Eye (tissue), 1 donor: ENCODE data around the gene CRACDL.
A peak's percentile ranks its signal among the peaks of the same experiment; 100 is the strongest.
"Not testable (repeated sequence)": the region's sequence is repeated elsewhere in the genome, so short reads cannot be mapped to it uniquely, and the experiment has no call there.

Experiments used
- DNase-seq: peaks from one replicate; pipeline ENCODE4 v3.0.0-alpha.2; 2015

The CRACDL gene

DNA sequence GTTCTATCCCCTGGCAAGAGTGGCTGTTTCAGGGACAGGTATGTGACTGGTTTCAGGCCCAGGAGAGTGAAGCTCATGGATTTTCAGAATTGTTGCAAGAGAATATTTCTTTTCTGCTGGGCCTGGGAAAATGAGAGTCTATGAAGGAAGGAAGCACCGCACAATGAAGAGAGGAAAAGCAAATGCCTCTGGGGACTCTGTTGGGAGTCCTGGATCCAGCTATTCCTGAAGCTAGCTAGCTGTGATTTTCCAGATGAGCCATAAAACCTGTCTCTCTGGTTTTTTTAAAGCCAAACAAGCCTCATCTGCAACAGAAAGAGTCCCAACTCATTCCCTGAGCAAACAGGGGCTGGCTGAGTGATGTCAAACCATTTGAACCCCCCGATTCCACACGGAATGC, 53.7 kb downstream of the CRACDL start:
- DNase-seq, result no peak

DNA sequence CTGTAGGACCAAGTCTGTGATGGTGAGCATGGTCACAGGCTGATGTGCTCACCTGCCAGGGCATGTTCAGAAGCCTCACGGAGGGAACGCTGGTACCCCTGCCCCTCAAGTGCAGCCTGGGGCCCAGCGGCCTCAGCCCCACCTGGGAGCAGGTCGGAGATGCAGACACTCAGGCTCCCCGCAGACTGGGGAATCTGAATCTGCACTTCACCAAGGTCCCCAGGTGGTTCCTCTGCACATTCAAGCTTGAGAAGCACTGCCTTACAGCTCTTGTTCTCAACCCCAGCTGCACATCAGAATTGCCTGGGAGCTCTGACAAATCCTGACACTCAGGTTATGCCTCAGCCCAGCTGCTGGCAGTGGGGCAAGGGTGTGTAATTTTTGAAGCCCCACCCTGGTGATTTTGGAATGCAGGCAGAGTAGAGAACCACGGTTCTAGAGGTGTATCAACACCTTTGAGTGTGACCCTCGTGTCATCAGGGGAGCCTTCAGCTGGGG, 54.8 kb downstream of the CRACDL start:
- DNase-seq, result no peak

DNA sequence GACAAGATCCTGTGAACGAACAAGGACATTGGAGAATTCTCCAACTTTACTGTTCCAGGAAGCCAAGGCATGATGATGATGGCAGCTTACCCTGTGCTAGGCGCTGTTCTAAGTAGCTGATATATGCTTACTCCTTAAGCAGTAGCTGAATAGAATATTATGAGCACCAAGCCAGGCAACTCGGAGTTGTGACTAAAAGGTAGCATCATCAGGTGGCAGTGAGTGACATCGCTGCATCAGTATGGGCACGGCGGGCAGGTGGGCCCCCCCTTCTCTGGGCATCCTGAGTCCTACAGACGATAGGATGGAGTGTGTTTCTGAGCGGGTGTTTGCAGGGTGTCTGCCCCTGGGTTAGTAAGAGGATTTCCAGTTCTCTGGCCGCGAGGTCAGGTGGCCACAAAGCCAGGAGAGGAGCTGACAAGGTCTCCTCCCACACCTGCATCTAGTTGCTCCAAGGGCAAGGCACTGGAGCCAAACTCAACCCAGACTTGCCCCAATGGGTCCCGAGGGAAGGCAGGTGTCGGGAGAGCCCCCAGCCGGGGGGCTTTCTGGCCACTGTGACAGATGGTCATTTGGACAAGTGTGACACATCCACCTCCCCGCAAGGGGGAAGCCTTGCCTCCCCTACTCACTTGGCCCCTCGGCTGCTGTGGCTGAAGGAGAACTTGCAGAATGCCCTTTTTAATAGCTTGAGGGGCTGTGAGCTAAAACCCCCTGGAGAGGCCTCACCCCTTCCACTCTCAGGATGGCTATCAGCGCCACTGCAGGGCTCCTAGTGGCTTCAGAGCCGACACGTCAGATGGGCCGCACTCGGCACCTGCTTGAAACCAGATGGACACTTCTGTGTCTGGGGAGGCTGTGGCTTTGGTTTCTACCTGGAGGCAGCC, 55.5 kb downstream of the CRACDL start:
- no peak for DNase-seq

DNA sequence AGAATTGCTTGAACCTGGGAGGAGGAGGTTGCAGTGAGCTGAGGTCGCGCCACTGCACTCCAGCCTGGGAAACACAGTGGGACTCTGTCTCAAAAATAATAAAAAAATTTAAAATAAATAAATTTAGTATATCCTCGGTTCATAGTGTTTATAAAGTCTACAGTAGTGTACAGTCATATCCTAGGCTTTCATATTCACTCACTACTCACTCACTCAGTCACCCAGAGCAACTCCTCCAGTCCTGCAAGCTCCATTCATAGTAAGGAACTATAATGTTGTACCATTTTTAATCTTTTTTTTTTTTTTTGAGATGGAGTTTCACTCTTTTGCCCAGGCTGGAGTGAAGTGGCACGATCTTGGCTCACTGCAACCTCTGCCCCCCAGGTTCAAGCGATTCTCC, 58.4 kb downstream of the CRACDL start:
- not testable (repeated sequence) for DNase-seq

DNA sequence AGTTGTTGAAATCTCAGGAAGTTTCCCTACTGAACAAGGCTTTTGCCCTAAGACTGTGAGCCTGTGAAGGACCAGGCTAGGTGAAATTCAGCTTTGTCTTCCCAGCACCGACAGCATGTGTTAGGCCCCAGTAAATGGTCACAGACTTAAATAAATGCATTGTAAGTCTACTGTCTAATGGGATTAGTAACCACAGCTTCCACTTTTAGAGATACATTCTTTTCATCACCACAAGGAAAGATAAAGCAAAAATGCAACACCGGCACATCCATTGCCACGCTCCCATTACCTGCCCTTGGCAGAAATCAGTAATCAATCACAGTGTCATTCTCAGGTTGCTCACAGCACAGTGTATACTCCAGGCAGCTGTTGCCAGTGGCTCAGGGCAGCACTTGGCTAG, 59.3 kb downstream of the CRACDL start:
- no peak for DNase-seq

DNA sequence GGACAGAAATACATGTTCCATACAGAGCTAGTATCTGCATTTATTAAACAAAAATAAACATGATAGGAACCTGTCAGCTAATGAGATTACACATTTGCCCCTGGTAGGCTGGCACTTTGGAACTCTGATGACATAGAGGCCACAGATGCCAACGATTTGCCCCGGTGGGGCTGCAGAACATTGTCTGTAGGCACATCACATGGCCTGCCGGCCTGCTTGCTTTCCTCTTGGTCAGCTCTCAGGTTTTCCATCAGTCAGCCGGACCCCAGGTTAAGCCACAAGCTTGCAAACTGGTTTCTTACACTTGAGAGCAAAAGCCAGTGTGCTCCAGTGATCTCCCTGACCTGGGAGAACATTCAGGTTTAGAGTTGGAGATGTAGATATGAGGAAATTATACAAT, 60.3 kb downstream of the CRACDL start:
- no peak for DNase-seq

DNA sequence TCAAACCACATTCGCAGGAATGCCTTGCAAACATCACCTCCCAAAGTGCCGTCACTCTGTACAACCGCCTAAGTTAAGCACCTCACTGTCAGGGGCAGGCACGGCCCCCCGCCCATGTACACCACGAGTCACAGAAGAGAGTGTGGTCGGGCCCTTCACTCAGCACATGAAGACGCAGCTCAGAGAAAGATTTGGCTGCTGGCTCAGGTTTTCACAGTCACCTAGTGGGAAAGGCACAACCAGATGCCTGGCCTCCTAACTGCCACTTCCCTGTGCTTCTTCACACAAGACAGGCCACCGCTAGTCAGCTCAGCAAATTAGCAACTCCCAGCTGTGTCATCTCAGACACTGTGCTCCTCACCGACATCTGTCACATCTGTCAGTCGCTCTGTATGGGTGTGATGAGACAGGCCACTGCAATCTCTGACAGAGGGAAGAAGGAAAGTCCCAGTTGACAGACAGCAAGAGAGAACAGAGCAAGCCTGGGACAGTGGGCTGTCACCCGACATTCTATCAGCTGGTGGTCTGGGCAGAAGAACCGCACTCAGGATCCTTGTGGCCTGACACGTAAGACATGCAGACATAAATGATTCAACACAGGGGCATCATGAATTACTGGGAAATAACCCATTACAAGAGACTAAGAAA, 60.8 kb downstream of the CRACDL start:
- peak; percentile 36 for DNase-seq

DNA sequence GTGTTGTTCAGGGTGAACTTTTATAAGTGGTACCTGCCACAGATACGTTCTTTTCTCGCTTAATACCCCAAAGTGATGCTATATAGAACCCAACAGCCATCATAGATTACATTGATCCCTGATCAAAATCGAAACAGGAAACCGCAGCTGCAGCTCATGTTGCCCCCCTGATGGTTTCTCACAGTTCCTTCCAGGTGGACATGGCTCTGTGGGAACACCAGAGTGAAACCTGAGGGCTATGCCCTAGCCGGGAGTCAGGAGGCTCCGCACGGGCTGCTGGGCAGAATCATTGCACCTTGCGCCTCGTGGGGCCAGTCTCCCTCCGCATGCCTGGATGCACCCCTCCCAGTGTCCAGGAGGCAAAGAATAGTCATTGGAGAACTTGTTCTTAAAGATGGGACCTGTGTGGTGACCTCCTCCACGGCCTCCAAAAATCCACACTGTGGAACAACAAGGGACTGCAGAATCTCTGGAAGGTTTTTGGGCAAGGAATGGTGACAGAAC, 61.8 kb downstream of the CRACDL start:
- DNase-seq, result no peak

DNA sequence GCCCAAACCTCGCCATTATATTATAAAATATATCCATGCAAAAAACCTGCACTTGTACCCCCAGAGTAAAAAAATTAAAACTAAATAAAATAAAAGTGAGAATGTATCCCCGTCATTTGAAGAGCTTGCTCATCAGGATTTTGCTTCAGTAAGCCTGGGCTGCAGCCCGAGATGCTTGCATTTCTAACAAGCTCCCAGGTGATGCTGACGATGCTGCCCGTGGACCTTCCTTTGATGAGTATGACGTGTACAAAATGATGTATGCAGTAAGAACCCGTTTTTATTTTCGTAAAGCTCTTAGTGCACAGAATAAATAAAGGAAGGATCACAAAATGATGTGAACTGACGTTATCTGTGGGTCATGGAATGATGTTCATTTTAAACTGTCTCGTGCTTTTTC, 63.5 kb downstream of the CRACDL start:
- DNase-seq, result no peak

DNA sequence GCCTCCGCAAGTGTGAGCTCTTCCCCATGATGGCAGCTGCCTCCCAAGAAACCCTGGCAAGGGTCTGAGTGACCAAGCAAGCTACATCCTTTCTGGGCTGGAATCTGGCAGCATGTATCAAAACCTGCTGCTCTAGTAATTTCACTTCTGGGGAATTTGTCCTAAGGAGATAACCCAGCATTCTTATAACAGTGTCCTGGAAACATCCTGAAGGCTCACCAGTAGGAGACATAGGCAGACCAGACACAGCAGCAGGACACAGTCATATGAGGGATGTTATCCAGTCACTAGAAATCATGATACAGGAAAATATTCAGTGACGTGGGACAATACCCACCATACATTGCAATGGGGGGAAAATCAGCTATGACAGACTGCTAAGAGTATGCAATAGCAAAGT, 64.5 kb downstream of the CRACDL start:
- no peak for DNase-seq

DNA sequence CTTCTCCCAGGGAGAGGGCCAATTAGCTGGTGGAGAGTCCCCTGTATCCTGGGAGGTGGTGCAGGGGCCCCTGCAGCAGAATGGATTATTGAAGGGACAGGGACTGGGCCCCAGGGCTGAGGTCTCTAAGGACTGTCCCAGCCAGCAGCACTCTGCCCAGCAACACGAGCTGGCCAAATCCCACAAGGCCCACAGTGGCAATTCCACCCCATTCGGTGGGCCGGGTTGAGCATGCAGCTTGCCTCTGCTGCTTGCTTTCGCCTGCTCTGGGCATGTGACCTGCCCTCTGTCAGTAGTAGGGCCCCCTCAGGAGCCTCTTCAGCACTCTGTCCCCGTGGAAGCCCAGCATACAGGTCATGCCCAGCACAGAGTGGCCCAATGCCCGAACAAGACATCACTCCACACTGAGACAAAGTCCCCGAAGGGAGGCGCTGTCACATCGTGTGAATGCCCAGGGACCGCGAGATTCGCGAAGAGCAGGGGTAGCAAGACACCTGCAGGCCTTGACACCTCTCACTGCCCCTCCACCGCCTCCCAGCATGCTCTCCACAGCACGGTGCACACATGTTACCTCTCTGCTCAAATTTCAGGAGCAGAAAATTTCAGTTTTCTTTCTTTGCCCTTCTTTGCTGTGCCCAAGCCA, 65.4 kb downstream of the CRACDL start:
- no peak for DNase-seq

DNA sequence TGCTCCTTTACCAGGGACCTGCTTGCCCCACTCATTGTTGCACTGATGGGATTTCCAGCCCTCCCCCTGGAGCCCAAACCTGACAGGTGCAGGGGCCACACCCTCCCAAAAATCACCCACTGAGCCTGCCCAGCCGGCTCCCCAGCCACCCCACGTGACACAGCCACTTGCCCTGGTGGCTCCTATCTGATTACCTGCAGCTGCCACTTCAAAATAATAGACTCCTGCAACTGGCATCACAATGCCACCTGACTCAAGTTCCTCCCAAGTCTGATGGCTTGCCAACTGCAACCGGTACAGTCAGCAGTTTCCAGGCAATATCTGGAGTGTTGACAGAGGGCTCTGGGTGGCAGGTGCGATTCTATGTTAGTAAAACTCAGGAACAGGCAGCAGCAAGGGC, 66.2 kb downstream of the CRACDL start:
- no peak for DNase-seq

DNA sequence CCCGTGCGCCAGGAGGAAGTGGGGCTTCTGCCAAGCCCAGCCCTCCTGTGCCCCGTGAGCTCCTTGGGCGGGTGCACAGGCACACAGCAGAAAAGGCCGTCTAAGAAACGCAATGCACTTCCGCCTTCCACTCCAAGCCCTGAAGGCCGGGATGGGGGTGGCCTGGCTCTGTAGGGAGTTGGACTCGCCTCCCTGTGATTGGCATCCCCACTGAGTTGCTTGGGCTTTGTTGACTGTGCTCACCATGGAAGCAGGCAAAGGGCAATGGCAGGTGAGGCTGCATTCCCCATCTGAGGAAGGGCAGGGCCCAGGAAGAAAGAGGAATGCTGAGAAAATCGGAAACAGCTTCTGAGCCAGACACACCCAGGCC, 66.8 kb downstream of the CRACDL start:
- DNase-seq, result no peak

DNA sequence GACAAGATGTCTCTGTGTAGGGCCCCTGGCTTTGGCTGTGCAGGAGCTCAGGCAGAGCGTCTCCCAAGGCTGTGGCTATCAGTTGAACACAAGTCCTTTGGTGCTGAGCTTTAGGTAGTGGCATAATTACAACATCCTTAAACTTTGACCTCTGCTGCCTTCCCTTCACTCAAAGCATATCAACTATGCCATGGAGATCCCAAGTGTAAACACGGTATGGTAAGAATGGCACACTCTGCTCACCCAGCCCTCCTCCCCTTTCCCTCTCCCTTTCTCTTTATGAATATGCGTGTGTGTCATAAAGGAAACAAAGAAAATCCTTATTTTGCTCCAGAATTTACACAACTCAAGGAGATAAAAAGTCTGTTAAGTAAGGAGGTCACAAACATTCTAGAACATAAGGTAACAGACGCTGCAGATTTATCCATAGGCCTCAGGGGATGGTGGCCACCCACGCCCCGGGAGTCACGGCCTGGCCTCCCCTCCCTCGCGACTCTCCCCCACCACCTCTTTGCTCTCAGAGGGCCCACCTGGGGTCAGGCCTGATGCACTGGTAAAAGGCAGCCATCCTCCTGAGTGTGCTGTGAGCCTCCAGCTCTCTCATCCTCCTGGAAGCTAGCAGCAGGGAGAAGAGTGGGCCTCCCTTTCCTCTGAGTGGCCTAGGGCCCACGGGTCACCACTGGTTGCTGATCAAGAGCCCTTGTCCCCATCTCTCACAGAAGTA, 67.3 kb downstream of the CRACDL start:
- no peak for DNase-seq

DNA sequence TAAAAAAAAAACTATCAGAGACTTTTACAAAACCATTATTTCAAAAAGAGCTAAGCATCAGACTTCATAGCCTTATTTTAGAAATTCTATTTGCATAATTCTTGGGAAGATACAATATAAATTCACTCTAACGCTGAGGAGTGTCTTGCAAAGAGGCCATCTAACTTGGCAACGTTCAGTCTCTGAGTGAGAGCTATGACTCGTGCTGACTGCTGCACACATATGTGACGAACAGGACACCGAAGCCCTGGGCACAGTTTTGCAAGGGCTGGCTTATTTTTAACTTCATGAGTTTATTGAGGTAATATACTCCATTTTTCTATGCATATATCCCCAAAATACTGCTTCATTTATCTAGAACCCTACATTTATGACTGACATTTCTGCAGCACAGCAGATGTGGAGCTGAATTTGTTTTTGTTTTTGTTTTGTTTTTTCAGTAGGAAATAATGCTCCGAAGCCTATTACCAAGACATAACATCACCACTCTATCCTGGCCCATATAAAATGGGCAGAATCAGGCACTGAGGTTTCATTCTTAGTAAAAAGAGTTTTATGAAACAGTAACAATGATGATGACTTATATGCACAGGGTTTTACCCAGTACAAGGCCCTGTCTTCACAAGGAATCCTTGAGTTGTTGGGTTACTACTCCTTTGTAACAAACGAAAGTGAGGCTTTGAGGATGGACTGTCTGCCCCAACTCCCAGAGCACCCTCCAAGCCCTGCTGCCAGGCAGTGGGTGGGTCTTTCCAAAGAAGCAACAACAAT, 68.3 kb downstream of the CRACDL start:
- no peak for DNase-seq

DNA sequence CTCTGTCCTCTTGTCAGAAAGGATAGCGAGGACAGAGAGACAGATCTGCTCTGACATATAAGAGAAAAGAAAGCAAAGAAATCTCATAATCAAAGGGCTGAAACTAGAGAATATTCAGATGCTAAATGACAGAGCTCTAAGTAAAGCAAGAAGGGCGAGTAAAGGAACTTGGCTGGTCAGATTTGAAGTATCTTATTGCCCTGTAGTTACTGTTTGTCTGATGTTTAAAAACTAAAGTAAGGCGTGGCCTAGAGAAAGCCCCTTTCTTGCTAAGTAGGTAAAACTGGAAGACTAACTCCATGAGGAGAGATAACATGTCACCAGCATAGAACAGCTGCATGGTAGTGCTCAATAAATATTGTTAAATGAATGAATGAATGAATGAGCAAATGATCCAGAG, 70.0 kb downstream of the CRACDL start:
- no peak for DNase-seq

DNA sequence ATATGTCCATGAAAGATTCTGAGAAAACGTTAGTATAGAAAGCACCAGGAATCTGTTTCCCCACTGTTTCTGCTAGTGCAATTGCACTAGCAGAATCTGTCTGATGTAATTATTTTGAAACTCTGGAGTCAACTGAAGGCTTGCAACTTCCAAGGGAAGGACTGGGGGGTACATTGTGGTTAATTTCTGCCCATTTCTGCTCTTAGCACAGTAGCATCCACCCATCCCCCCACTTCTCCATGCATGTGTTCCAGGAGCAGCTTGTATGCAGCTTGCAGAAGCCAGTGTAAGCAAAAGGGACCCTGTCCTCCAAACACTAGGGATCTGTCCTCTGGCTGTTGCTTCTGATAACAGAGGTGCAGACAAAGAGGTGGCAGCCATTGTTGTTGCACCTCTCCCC, 74.4 kb downstream of the CRACDL start:
- DNase-seq, result no peak

DNA sequence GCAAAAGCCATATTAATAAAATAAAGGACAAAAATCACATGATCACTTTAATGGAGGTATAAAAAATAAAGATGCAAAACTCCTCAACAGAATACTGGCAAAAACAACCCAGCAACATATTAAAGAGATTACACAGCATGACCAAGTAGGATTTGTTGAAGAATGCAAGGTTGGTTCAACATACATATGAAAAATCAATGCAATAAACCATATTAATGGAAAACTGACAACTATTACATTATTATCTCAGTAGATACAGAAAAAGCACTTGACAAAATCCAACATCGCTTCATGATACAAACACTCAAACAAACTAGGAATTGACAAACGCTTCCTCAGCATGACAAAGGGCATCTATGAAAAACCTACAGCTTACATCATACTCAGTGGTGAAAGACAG, 76.7 kb downstream of the CRACDL start:
- DNase-seq, result no peak

DNA sequence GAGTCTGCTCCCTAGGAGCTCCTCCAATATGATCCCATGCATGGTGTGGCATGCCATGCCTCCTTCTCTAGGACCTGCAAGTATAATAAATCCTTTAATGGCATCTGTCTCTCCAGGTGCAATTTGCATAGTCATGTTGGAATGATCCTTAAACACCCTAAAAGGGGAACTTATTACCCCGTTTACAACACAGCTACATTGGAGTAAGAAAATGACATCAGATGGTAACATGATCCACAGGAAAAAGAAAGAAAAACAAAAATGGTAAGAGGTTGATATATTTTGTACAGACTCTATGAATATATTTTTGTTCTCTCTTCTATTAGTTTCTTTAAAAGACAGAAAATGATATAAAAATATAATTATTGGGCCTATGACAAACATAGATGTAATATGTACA, 79.0 kb downstream of the CRACDL start:
- DNase-seq, result no peak

DNA sequence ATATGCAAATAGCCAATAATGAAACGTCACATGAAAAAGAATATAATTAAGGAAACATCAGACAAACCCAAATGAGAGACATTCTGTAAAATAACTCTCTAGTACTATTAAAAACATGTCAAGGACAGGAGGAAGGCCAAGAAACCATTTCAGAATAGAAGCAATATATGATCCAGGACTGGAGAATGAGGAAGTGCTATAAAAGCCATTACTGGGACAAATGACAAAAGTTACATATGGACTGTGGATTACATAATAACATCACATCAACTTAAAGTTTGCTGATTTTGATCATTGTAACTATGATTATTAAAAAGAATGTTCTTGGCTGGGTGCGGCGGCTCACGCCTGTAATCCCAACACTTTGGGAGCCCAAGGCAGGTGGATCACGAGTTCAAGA, 81.3 kb downstream of the CRACDL start:
- no peak for DNase-seq

DNA sequence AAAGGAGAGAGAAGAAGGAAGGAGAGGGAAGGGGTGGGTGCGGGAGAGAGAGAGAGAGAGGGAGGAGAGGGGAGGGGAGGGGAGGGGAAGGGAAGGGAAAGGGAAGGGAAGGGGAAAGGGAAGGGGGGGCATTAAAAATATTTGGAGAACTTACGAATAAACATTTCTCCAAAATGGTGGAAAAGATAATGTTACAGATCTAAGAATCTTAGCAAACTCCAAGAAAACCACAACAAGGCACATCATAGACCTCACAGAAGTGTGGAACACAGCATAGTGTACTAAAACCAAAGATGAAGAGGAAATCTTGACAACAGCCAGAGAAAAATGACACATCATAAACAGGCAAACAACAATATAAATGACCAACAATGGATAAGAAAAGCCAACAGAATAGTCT, 83.1 kb downstream of the CRACDL start:
- DNase-seq, result no peak

DNA sequence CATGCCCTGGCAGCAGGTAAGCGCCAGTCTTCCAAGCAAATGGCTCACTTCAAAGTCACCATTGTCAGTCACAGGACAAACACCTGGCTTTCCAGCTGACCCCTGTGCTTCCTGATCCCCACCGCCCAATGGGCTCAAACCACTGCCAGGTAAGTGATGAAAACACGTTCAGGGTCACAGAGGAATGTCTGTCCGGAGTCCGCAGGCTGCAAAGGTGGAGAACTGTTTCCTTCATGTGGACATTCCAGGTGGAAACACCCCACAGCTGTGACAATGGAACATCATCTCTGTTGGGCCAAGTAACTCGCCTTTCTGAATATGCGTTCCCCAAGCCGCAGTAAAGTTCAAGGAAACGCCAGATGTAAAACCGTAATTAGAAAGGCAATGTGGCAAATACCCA, 86.0 kb downstream of the CRACDL start:
- no peak for DNase-seq
